ENCODE results near the gene SLC45A2.

- TF ChIP-seq, protein P1, sequence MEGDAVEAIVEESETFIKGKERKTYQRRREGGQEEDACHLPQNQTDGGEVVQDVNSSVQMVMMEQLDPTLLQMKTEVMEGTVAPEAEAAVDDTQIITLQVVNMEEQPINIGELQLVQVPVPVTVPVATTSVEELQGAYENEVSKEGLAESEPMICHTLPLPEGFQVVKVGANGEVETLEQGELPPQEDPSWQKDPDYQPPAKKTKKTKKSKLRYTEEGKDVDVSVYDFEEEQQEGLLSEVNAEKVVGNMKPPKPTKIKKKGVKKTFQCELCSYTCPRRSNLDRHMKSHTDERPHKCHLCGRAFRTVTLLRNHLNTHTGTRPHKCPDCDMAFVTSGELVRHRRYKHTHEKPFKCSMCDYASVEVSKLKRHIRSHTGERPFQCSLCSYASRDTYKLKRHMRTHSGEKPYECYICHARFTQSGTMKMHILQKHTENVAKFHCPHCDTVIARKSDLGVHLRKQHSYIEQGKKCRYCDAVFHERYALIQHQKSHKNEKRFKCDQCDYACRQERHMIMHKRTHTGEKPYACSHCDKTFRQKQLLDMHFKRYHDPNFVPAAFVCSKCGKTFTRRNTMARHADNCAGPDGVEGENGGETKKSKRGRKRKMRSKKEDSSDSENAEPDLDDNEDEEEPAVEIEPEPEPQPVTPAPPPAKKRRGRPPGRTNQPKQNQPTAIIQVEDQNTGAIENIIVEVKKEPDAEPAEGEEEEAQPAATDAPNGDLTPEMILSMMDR (IDR thresholded peaks at IDR 0.05) = no peak
- no peak for TF ChIP-seq ZFX (IDR thresholded peaks at IDR 0.05; ENCODE audit: borderline replicate concordance)
Measured at GRCh38 chr5:34007201-34007620, 22.7 kb upstream of the SLC45A2 start.
